MM.1S (cell line): Measurements from ENCODE around the gene PLA2R1.

Source experiments
- EZH2phosphoT487 ChIP-seq: fragments of 300-600 bp; sonication (generic); IDR thresholded peaks from 2 replicates; pipeline ENCODE4 v1.6.1; 2018; ENCODE audit warnings: antibody characterized with exemption, low read length
- TF ChIP-seq, protein P1 (sequence below): fragments of 300-600 bp; sonication (generic); IDR thresholded peaks from 2 replicates; pipeline ENCODE4 v1.5.1; 2016; ENCODE audit warnings: antibody characterized with exemption, low read length, mixed read lengths

DNA sequence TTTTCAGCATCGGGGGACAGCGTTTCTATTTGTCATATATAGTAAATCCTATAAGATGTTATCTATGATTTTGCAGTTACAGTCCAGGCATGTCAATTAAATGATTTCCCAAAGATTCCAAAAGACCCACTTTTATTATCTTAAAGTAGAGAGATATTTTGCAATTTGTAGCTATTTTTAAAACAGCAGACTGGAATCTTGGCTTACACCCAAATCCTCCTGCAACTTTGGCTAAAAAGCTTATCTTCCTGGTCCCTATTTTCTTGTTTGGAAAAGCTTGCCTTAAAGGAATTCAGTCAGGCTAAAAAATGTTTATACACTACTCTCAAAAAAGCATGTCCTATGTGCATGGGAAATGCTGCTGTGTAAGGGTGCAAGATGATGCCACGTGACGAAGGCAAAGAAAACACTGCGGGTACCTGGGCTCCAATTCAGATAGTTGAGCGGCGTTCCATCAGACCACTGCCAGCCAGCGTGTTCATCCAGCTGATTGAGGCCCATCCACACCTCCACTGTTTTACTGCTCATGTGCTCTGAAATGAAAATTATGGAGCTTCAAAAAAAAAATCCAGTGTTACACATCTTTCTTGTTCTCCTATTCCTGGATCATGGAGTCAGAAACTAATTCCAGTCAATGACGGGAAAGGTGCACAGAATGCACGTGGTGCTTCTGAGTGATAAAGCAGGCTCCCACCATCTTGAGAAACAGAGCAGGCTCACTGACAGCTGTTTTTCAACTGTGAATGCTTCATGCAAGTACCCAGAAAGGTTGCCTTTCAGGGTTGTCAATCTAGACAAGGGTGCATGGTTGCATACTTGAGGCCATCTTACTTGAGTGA, 33.8 kb downstream of the PLA2R1 start:
- TF ChIP-seq, protein P1, sequence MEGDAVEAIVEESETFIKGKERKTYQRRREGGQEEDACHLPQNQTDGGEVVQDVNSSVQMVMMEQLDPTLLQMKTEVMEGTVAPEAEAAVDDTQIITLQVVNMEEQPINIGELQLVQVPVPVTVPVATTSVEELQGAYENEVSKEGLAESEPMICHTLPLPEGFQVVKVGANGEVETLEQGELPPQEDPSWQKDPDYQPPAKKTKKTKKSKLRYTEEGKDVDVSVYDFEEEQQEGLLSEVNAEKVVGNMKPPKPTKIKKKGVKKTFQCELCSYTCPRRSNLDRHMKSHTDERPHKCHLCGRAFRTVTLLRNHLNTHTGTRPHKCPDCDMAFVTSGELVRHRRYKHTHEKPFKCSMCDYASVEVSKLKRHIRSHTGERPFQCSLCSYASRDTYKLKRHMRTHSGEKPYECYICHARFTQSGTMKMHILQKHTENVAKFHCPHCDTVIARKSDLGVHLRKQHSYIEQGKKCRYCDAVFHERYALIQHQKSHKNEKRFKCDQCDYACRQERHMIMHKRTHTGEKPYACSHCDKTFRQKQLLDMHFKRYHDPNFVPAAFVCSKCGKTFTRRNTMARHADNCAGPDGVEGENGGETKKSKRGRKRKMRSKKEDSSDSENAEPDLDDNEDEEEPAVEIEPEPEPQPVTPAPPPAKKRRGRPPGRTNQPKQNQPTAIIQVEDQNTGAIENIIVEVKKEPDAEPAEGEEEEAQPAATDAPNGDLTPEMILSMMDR = no peak
- TF ChIP-seq EZH2phosphoT487 = no peak
